ENCODE data around the gene PKN1.

PKN1 gene

DNA sequence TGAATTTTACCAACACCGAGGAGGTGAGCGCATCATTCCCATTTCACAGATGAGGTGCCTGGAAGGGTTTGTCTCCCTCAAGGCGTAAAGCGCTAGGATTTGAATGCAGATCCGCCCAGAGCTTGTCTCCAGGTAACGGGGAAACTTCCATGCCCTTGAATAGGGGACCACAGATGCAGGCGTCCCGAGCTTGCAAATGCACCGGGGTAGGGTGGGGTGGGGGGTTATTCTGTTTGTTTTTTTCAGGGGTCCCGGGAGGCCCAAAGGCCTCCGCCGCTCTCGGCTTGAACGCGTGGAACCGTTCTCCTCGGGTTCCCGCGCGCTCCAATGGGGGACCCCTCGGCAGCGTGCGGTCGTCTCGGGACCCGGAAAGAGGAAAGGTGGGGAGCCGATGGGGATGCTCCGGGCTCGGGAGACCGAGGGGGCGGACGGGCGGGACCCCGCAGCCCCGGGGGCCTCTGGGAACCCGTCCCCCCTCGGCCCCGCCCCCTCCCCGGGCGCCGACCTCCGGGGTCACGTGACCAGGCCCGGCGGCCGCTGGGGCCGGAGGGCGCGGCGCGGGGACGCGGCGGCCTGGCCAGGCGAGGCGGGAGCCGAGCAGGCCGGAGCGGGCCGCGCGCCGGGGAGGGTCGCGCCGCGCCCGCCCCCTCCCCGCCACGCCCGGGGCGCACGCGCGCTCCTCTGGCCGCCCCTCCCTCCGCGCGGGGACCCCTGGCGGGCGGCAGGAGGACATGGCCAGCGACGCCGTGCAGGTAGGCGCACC is at the start of gene PKN1:
TSS of gene PKN1 (plus strand) at position 516 of the 763 bp plus-strand sequence. CDS start at position 732, 216 bp downstream.
- TF ChIP-seq, protein P1, sequence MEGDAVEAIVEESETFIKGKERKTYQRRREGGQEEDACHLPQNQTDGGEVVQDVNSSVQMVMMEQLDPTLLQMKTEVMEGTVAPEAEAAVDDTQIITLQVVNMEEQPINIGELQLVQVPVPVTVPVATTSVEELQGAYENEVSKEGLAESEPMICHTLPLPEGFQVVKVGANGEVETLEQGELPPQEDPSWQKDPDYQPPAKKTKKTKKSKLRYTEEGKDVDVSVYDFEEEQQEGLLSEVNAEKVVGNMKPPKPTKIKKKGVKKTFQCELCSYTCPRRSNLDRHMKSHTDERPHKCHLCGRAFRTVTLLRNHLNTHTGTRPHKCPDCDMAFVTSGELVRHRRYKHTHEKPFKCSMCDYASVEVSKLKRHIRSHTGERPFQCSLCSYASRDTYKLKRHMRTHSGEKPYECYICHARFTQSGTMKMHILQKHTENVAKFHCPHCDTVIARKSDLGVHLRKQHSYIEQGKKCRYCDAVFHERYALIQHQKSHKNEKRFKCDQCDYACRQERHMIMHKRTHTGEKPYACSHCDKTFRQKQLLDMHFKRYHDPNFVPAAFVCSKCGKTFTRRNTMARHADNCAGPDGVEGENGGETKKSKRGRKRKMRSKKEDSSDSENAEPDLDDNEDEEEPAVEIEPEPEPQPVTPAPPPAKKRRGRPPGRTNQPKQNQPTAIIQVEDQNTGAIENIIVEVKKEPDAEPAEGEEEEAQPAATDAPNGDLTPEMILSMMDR (IDR thresholded peaks at IDR 0.05; ENCODE audit: borderline replicate concordance, extremely low read depth, low read length, poor library complexity, severe bottlenecking): peak; percentile 7
- TF ChIP-seq EZH2 (IDR thresholded peaks at IDR 0.05; ENCODE audit: borderline replicate concordance, low read depth, low read length, severe bottlenecking): no peak
- peak within 1 kb of the TSS; percentile 74 for H3K27ac ChIP-seq (ENCODE audit: low read length)
- H3K27me3 ChIP-seq (ENCODE audit: insufficient read depth, low read length, poor library complexity): no peaks in the 10 kb centered on the region
- peaks cover 10% of the 10 kb centered on the region for H4K20me1 ChIP-seq (ENCODE audit: insufficient read depth, low read length)
- DNase-seq (peak; percentile 71), ATAC-seq (ENCODE audit: insufficient read depth, low read depth) (peak; percentile 71)
- peaks cover 32% of the 10 kb centered on the region for H3K4me1 ChIP-seq (ENCODE audit: insufficient read depth, low read length)
- H3K4me2 ChIP-seq (ENCODE audit: insufficient read depth, low read length): peak within 1 kb of the TSS; percentile 76
- peak within 1 kb of the TSS; percentile 88 for H3K9ac ChIP-seq (ENCODE audit: low read depth, low read length)
- peaks cover 14% of the 10 kb centered on the region for H3K36me3 ChIP-seq (ENCODE audit: insufficient read depth, low read length)
- H2AFZ ChIP-seq (ENCODE audit: low read depth, low read length): peak within 1 kb of the TSS; percentile 75
- peak within 1 kb of the TSS; percentile 69 to 84 for H3K4me3 ChIP-seq (ENCODE audit: low read depth in 1 of 2, low read length in 2 of 2)
- no peaks in the 10 kb centered on the region for H3K9me3 ChIP-seq (ENCODE audit: insufficient read depth, low read length, severe bottlenecking)
- H3K79me2 ChIP-seq (ENCODE audit: insufficient read depth, low read length): peaks cover 55% of the 10 kb centered on the region

DNA sequence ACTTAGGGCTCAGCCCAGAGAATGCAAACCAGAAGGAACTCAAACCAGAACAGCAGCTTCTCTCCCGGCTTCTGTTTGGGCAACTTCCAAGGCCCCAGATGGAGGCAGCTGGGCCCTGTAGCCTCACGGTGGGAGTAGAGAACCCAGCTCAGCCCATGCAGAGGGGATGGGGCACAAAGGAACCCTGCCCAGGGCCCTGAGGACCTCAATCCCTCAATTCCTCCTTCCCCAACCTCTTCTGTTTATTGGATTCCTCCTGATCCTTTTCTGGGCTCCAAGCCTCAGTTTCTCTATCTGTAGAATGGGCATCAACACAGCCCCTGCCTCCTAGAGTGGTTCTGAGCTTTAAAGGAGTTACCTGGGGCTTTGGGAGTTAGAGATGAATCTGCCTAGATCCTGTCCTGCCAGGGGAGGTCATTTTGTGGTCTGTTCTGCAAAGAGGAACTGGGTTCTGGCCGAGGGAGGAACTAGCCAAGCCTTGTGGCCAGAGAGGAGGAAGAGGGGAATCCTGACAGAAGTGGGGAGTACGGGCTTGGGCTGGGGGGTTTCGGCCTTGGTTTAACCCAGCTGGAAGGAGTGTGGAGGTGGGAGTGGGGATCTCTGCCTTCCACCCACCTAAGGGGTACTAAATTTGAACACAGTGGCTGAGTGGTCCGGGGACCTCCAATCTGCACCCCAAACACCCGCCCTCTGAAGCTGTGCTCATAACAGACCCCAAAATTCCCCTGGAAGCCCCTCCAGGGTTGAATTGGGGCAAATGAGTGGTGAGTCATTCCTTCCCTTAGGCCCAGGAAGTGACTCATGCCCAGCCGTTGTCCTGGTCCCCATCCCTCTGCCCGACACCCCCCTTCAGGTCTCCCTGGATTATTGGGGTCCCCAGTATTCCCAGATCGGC is 49.2 kb upstream of the PKN1 start:
- no peak overlapping the region for H3K27ac ChIP-seq (ENCODE audit: low read length)
- no peak for ATAC-seq (ENCODE audit: insufficient read depth, low read depth)
- no peak for DNase-seq
- H3K9me3 ChIP-seq (ENCODE audit: insufficient read depth, low read length, severe bottlenecking): no peaks in the 10 kb centered on the region
- H3K36me3 ChIP-seq (ENCODE audit: insufficient read depth, low read length): no peaks in the 10 kb centered on the region
- no peak overlapping the region for H3K9ac ChIP-seq (ENCODE audit: low read depth, low read length)
- peaks cover 15% of the 10 kb centered on the region for H3K4me1 ChIP-seq (ENCODE audit: insufficient read depth, low read length)
- H3K4me3 ChIP-seq (ENCODE audit: low read depth in 1 of 2, low read length in 2 of 2): no peak overlapping the region
- H3K79me2 ChIP-seq (ENCODE audit: insufficient read depth, low read length): no peaks in the 10 kb centered on the region
- no peak overlapping the region for H3K4me2 ChIP-seq (ENCODE audit: insufficient read depth, low read length)
- H2AFZ ChIP-seq (ENCODE audit: low read depth, low read length): no peak overlapping the region
- H4K20me1 ChIP-seq (ENCODE audit: insufficient read depth, low read length): no peaks in the 10 kb centered on the region
- TF ChIP-seq, protein P1 (IDR thresholded peaks at IDR 0.05; ENCODE audit: borderline replicate concordance, extremely low read depth, low read length, poor library complexity, severe bottlenecking): no peak
- no peak for TF ChIP-seq EZH2 (IDR thresholded peaks at IDR 0.05; ENCODE audit: borderline replicate concordance, low read depth, low read length, severe bottlenecking)
- no peaks in the 10 kb centered on the region for H3K27me3 ChIP-seq (ENCODE audit: insufficient read depth, low read length, poor library complexity)

DNA sequence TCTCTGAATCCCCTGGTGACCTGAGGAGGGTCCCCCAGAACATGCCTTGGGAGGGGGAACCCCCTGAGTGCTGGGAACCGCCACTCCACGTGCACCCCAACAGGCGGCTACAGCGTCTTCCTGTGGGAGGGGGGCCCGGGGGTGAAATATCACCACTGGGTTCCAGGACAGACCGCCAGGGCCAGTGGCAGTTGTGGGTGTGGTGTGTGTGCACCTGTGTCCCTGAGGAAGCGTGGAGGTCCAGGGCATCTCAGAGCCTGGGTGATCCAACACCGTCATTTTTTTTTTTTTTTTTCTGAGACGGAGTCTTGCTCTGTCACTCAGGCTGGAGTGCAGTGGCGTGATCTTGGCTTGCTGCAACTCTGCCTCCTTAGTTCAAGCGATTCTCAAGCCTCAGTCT is 47.6 kb upstream of the PKN1 start:
- Histone ChIP-seq H3K27ac (ENCODE audit: low read length) (no peak overlapping the region), H3K79me2 (ENCODE audit: insufficient read depth, low read length) (no peaks in the 10 kb centered on the region), H3K4me3 (ENCODE audit: low read depth in 1 of 2, low read length in 2 of 2) (no peak overlapping the region), H3K36me3 (ENCODE audit: insufficient read depth, low read length) (no peaks in the 10 kb centered on the region), H3K9ac (ENCODE audit: low read depth, low read length) (no peak overlapping the region), H4K20me1 (ENCODE audit: insufficient read depth, low read length) (no peaks in the 10 kb centered on the region), H3K4me2 (ENCODE audit: insufficient read depth, low read length) (no peak overlapping the region), H3K9me3 (ENCODE audit: insufficient read depth, low read length, severe bottlenecking) (no peaks in the 10 kb centered on the region), H3K4me1 (ENCODE audit: insufficient read depth, low read length) (peaks cover 15% of the 10 kb centered on the region), H2AFZ (ENCODE audit: low read depth, low read length) (no peak overlapping the region), H3K27me3 (ENCODE audit: insufficient read depth, low read length, poor library complexity) (no peaks in the 10 kb centered on the region)
- no peak for ATAC-seq (ENCODE audit: insufficient read depth, low read depth)
- DNase-seq: no peak
- TF ChIP-seq, protein P1 (IDR thresholded peaks at IDR 0.05; ENCODE audit: borderline replicate concordance, extremely low read depth, low read length, poor library complexity, severe bottlenecking): no peak
